ENCODE measurements around the gene COG5.
"Not testable (repeated sequence)": the region's sequence is repeated elsewhere in the genome, so short reads cannot be mapped to it uniquely, and the experiment has no call there.

DNA sequence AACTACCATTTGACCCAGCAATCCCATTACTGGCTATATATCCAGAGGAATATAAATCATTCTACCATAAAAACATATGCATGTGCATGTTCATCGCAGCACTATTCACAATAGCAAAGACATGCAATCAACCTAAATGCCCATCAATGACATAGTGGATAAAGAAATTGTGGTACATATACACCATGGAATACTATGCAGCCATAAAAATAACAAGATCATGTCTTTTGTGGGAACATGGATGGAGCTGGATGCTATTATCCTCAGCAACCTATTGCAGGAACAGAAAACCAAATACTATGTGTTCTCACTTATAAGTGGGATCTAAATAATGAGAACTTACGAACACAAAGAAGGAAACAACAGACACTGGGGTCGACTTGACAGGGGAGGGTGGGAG, 316.9 kb downstream of the COG5 start:
- TF ChIP-seq, protein P1, sequence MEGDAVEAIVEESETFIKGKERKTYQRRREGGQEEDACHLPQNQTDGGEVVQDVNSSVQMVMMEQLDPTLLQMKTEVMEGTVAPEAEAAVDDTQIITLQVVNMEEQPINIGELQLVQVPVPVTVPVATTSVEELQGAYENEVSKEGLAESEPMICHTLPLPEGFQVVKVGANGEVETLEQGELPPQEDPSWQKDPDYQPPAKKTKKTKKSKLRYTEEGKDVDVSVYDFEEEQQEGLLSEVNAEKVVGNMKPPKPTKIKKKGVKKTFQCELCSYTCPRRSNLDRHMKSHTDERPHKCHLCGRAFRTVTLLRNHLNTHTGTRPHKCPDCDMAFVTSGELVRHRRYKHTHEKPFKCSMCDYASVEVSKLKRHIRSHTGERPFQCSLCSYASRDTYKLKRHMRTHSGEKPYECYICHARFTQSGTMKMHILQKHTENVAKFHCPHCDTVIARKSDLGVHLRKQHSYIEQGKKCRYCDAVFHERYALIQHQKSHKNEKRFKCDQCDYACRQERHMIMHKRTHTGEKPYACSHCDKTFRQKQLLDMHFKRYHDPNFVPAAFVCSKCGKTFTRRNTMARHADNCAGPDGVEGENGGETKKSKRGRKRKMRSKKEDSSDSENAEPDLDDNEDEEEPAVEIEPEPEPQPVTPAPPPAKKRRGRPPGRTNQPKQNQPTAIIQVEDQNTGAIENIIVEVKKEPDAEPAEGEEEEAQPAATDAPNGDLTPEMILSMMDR (IDR thresholded peaks at IDR 0.05; ENCODE audit: low read depth, low read length, poor library complexity, severe bottlenecking) = not testable (repeated sequence)
- not testable (repeated sequence) for TF ChIP-seq EZH2phosphoT487 (IDR thresholded peaks at IDR 0.05; ENCODE audit: borderline replicate concordance, low read length)

All from DOHH2 (cell line).